Vagina (tissue), 2 donors: ENCODE results near the gene PPP3CA. TPM values are rescaled to one million over a fixed set of nuclear protein-coding genes. Genes with fewer than 3 reads are reported as not detected.
"Not testable (repeated sequence)": the region's sequence is repeated elsewhere in the genome, so short reads cannot be mapped to it uniquely, and the experiment has no call there.

Experiments used
- DNase-seq, 2 donors: peaks; one replicate each; pipeline ENCODE4 v3.0.0-alpha.2; 2017; ENCODE audit errors: extremely low spot score in 2 of 2
- H3K27ac ChIP-seq: fragments of 200-600 bp; sonication (generic); one replicate; pipeline ENCODE4 v1.5.1; 2019
- H3K27me3 ChIP-seq: fragments of 200-600 bp; sonication (generic); one replicate; pipeline ENCODE4 v1.5.1; 2019
- H3K36me3 ChIP-seq, 2 donors: fragments of 200-600 bp; sonication (generic); one replicate each; pipeline ENCODE4 v1.5.1; 2017 to 2019
- H3K4me1 ChIP-seq: fragments of 200-600 bp; sonication (generic); one replicate; pipeline ENCODE4 v1.5.1; 2019
- H3K4me3 ChIP-seq, 2 donors: fragments of 200-600 bp; sonication (generic); 1 replicate in 1 of 2; 2 replicates in 1 of 2; pipeline ENCODE4 v1.5.1; 2016 to 2019
- H3K9me3 ChIP-seq: fragments of 200-600 bp; sonication (generic); one replicate; pipeline ENCODE4 v1.5.1; 2019
- CTCF ChIP-seq, 3 experiments: fragments of 450-650 bp in 2 of 3; fragments of 200-600 bp in 1 of 3; sonication (generic) in 1 of 3; IDR thresholded peaks; one replicate each; pipeline ENCODE4 v1.5.1; 2017 to 2019; ENCODE audit warnings: antibody characterized with exemption in 3 of 3, mild to moderate bottlenecking in 2 of 3, moderate library complexity in 2 of 3
- POLR2A ChIP-seq, 2 donors: fragments of 450-650 bp; IDR thresholded peaks; one replicate each; pipeline ENCODE4 v1.6.1; 2017; ENCODE audit warnings: antibody characterized with exemption in 2 of 2, mild to moderate bottlenecking in 2 of 2, moderate library complexity in 2 of 2
- POLR2AphosphoS5 ChIP-seq, 2 donors: sonication (generic); formaldehyde crosslinking; IDR thresholded peaks; one replicate each; pipeline ENCODE4 v1.9.0; 2017; ENCODE audit warnings: antibody characterized with exemption in 2 of 2, mild to moderate bottlenecking in 2 of 2, low read depth in 1 of 2; ENCODE audit not compliant: insufficient read depth in 1 of 2
- intact Hi-C: fragments of 100-400 bp; cut with DNase I; formaldehyde crosslinking; loops from one replicate; pipeline ENCODE4 v1.15.1; 2023
- total RNA-seq: library from RNA; depleted of rRNA; stranded (reverse); fragments of >200 nt; gene quantifications from one replicate; pipeline ENCODE4 v1.2.3, GENCODE V29; 2016

Gene PPP3CA
- total RNA-seq, 1 donor from 2014 or later = 45.9 TPM

GRCh38 chr4:101102114-101102742 lies 245.1 kb downstream of the PPP3CA start:
- Histone ChIP-seq H3K4me1 (peaks cover 42% of the 10 kb centered on the region), H3K9me3 (no peaks in the 10 kb centered on the region), H3K27me3 (no peaks in the 10 kb centered on the region), H3K36me3 (no peaks in the 10 kb centered on the region), H3K27ac (no peak overlapping the region), H3K4me3 (no peak overlapping the region)
- TF ChIP-seq POLR2AphosphoS5 (IDR thresholded peaks at IDR 0.05; ENCODE audit: insufficient read depth in 1 of 2, low read depth in 1 of 2) (no peak), POLR2A (IDR thresholded peaks at IDR 0.05) (no peak), CTCF (IDR thresholded peaks at IDR 0.05) (no peak)
- intact Hi-C loops = no loop called here
- no peak for DNase-seq

DNA sequence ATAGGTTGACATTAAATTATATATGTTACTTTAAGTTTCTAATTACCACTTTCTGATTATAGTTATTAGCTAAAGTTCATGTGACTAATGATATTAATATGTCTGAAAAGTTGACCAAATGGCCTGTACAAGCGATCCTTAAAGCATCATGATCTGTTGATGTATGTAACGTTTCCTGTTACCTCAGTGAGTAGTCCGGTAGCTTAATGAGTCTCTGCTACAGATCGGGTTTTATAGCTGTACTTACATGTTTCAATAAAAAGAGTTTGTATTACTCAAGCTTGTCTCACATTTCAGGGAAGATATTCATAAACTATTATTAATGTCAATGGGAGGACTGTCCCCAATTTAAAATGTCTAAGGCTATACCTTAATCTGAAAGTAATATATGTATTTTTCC lies 246.3 kb downstream of the PPP3CA start:
- no peak for TF ChIP-seq POLR2A (IDR thresholded peaks at IDR 0.05)
- no peak for TF ChIP-seq POLR2AphosphoS5 (IDR thresholded peaks at IDR 0.05; ENCODE audit: insufficient read depth in 1 of 2, low read depth in 1 of 2)
- no peak for TF ChIP-seq CTCF (IDR thresholded peaks at IDR 0.05)
- Histone ChIP-seq H3K27ac (no peak overlapping the region), H3K4me1 (peaks cover 35% of the 10 kb centered on the region), H3K27me3 (no peaks in the 10 kb centered on the region), H3K9me3 (no peaks in the 10 kb centered on the region), H3K36me3 (no peaks in the 10 kb centered on the region), H3K4me3 (no peak overlapping the region)
- intact Hi-C loops = no loop called here
- DNase-seq = no peak

GRCh38 chr4:101098666-101099400 lies 248.5 kb downstream of the PPP3CA start:
- DNase-seq = no peak
- H3K4me3 ChIP-seq = no peak overlapping the region
- no peak overlapping the region for H3K27ac ChIP-seq
- no peaks in the 10 kb centered on the region for H3K27me3 ChIP-seq
- no peaks in the 10 kb centered on the region for H3K36me3 ChIP-seq
- intact Hi-C loops = no loop called here
- TF ChIP-seq POLR2A (IDR thresholded peaks at IDR 0.05) (no peak), CTCF (IDR thresholded peaks at IDR 0.05) (no peak), POLR2AphosphoS5 (IDR thresholded peaks at IDR 0.05; ENCODE audit: insufficient read depth in 1 of 2, low read depth in 1 of 2) (no peak)
- H3K4me1 ChIP-seq = peaks cover 26% of the 10 kb centered on the region
- no peaks in the 10 kb centered on the region for H3K9me3 ChIP-seq

- H3K4me1 ChIP-seq, DNase-seq, H3K36me3 ChIP-seq, H3K9me3 ChIP-seq, intact Hi-C loops, H3K4me3 ChIP-seq, H3K27me3 ChIP-seq, H3K27ac ChIP-seq: not testable (repeated sequence)
Measured at GRCh38 chr4:101092609-101093008, 254.7 kb downstream of the PPP3CA start.

- Histone ChIP-seq H3K27me3 (no peaks in the 10 kb centered on the region), H3K4me3 (no peak overlapping the region), H3K4me1 (no peaks in the 10 kb centered on the region), H3K27ac (no peak overlapping the region), H3K36me3 (peaks cover 0 to 9% of the 10 kb centered on the region in 2 donors), H3K9me3 (no peaks in the 10 kb centered on the region)
- intact Hi-C loops = no loop called here
- DNase-seq = no peak
- TF ChIP-seq POLR2A (IDR thresholded peaks at IDR 0.05) (no peak), POLR2AphosphoS5 (IDR thresholded peaks at IDR 0.05; ENCODE audit: insufficient read depth in 1 of 2, low read depth in 1 of 2) (no peak), CTCF (IDR thresholded peaks at IDR 0.05) (no peak)
Measured at GRCh38 chr4:101089168-101089567, 258.2 kb downstream of the PPP3CA start.
